H1 (cell line): ENCODE results near the gene ARHGAP15. TPM values are rescaled to one million over a fixed set of nuclear protein-coding genes. Genes with fewer than 3 reads are reported as not detected.

Source experiments
- EZH2 ChIP-seq: fragments of 200-600 bp; sonication (generic); IDR thresholded peaks from 2 replicates; pipeline ENCODE4 v1.7.1; 2012; ENCODE audit warnings: low read depth, mild to moderate bottlenecking, moderate library complexity, low read length, inconsistent platforms; ENCODE audit not compliant: severe bottlenecking
- polyA plus RNA-seq, 7 experiments: library from polyadenylated mRNA; depleted of rRNA in 3 of 7; stranded (reverse) in 5 of 7; unstranded in 2 of 7; fragments of >200 nt in 5 of 7; fragments of 200-250 nt in 2 of 7; gene quantifications; 1 replicate in 5 of 7; 2 replicates in 1 of 7; 4 replicates in 1 of 7; pipeline versions ENCODE4 v1.2.1 to v1.2.3, GENCODE V29; 2011 to 2013; ENCODE audit warnings: missing spikeins in 2 of 7, mixed read lengths in 2 of 7
- total RNA-seq: library from RNA; stranded (reverse); fragmentation: NEBNext Ultra II Directional; extraction: Animal tissue kit (Norgen Biotek cat#: 25700); gene quantifications from 2 replicates; pipeline ENCODE4 v1.2.1, GENCODE V29; 2021
- TF ChIP-seq, protein P1 (sequence below): fragments of 300-600 bp; sonication (generic); IDR thresholded peaks from 2 replicates; pipeline ENCODE4 v1.7.1; 2012; ENCODE audit warnings: low read length, moderate library complexity, mild to moderate bottlenecking, inconsistent platforms; ENCODE audit not compliant: insufficient replicate concordance
- TF ChIP-seq, protein P2 (sequence below), 3 experiments: IDR thresholded peaks; 1 replicate in 2 of 3; 2 replicates in 1 of 3; pipeline versions ENCODE4 v1.5.1 to v1.6.1; 2011; ENCODE audit warnings: low read length in 3 of 3, mild to moderate bottlenecking in 3 of 3, inconsistent platforms in 2 of 3, low read depth in 1 of 3, moderate library complexity in 1 of 3; ENCODE audit not compliant: insufficient read depth in 1 of 3; ENCODE audit errors: control extremely low read depth in 1 of 3

The ARHGAP15 gene
- total and polyA plus RNA-seq, 2 of the 8 experiments (the other 6 are each of a cell fraction or from before 2014, with no cell fraction given), result not detected

- TF ChIP-seq, protein P1, sequence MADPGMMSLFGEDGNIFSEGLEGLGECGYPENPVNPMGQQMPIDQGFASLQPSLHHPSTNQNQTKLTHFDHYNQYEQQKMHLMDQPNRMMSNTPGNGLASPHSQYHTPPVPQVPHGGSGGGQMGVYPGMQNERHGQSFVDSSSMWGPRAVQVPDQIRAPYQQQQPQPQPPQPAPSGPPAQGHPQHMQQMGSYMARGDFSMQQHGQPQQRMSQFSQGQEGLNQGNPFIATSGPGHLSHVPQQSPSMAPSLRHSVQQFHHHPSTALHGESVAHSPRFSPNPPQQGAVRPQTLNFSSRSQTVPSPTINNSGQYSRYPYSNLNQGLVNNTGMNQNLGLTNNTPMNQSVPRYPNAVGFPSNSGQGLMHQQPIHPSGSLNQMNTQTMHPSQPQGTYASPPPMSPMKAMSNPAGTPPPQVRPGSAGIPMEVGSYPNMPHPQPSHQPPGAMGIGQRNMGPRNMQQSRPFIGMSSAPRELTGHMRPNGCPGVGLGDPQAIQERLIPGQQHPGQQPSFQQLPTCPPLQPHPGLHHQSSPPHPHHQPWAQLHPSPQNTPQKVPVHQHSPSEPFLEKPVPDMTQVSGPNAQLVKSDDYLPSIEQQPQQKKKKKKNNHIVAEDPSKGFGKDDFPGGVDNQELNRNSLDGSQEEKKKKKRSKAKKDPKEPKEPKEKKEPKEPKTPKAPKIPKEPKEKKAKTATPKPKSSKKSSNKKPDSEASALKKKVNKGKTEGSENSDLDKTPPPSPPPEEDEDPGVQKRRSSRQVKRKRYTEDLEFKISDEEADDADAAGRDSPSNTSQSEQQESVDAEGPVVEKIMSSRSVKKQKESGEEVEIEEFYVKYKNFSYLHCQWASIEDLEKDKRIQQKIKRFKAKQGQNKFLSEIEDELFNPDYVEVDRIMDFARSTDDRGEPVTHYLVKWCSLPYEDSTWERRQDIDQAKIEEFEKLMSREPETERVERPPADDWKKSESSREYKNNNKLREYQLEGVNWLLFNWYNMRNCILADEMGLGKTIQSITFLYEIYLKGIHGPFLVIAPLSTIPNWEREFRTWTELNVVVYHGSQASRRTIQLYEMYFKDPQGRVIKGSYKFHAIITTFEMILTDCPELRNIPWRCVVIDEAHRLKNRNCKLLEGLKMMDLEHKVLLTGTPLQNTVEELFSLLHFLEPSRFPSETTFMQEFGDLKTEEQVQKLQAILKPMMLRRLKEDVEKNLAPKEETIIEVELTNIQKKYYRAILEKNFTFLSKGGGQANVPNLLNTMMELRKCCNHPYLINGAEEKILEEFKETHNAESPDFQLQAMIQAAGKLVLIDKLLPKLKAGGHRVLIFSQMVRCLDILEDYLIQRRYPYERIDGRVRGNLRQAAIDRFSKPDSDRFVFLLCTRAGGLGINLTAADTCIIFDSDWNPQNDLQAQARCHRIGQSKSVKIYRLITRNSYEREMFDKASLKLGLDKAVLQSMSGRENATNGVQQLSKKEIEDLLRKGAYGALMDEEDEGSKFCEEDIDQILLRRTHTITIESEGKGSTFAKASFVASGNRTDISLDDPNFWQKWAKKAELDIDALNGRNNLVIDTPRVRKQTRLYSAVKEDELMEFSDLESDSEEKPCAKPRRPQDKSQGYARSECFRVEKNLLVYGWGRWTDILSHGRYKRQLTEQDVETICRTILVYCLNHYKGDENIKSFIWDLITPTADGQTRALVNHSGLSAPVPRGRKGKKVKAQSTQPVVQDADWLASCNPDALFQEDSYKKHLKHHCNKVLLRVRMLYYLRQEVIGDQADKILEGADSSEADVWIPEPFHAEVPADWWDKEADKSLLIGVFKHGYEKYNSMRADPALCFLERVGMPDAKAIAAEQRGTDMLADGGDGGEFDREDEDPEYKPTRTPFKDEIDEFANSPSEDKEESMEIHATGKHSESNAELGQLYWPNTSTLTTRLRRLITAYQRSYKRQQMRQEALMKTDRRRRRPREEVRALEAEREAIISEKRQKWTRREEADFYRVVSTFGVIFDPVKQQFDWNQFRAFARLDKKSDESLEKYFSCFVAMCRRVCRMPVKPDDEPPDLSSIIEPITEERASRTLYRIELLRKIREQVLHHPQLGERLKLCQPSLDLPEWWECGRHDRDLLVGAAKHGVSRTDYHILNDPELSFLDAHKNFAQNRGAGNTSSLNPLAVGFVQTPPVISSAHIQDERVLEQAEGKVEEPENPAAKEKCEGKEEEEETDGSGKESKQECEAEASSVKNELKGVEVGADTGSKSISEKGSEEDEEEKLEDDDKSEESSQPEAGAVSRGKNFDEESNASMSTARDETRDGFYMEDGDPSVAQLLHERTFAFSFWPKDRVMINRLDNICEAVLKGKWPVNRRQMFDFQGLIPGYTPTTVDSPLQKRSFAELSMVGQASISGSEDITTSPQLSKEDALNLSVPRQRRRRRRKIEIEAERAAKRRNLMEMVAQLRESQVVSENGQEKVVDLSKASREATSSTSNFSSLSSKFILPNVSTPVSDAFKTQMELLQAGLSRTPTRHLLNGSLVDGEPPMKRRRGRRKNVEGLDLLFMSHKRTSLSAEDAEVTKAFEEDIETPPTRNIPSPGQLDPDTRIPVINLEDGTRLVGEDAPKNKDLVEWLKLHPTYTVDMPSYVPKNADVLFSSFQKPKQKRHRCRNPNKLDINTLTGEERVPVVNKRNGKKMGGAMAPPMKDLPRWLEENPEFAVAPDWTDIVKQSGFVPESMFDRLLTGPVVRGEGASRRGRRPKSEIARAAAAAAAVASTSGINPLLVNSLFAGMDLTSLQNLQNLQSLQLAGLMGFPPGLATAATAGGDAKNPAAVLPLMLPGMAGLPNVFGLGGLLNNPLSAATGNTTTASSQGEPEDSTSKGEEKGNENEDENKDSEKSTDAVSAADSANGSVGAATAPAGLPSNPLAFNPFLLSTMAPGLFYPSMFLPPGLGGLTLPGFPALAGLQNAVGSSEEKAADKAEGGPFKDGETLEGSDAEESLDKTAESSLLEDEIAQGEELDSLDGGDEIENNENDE, result no peak
- TF ChIP-seq EZH2, result no peak
- TF ChIP-seq, protein P2, sequence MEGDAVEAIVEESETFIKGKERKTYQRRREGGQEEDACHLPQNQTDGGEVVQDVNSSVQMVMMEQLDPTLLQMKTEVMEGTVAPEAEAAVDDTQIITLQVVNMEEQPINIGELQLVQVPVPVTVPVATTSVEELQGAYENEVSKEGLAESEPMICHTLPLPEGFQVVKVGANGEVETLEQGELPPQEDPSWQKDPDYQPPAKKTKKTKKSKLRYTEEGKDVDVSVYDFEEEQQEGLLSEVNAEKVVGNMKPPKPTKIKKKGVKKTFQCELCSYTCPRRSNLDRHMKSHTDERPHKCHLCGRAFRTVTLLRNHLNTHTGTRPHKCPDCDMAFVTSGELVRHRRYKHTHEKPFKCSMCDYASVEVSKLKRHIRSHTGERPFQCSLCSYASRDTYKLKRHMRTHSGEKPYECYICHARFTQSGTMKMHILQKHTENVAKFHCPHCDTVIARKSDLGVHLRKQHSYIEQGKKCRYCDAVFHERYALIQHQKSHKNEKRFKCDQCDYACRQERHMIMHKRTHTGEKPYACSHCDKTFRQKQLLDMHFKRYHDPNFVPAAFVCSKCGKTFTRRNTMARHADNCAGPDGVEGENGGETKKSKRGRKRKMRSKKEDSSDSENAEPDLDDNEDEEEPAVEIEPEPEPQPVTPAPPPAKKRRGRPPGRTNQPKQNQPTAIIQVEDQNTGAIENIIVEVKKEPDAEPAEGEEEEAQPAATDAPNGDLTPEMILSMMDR (IDR thresholded peaks at IDR 0.05; ENCODE audit: control extremely low read depth in 1 of 3, insufficient read depth in 1 of 3, low read depth in 1 of 3, low read length in 3 of 3), result no peak
These were observed 90.0 kb downstream of the ARHGAP15 start (continued) for GRCh38 chr2:143219266-143219665.
